ENCODE results near the gene ETFA. TPM values are rescaled to one million over a fixed set of nuclear protein-coding genes. Genes with fewer than 3 reads are reported as not detected.

Gene ETFA
- 100 to 1,000 TPM in 1 of 4 donors, 10 to 100 TPM in 3; 56.6 to 125 (median 83.1) TPM for total RNA-seq

GRCh38 chr15:76311100-76311953 is at the start of gene ETFA:
Gene ETFA, minus strand, starts transcription at chr15:76311469. Its CDS starts 81 bp downstream, at chr15:76311388.
- 0 to 1% methylated on average over 5 to 11 of the region's 60 CpGs for WGBS, 2 donors
- Histone ChIP-seq H3K4me3 (peak within 1 kb of the TSS; percentile 54 to 91 (median 76)), H3K27me3 (no peaks in the 10 kb centered on the region), H3K36me3 (no peaks in the 10 kb centered on the region), H3K4me1 (peaks cover 0 to 58% (median 8%) of the 10 kb centered on the region in 3 donors), H3K9me3 (no peaks in the 10 kb centered on the region), H3K27ac (peak within 1 kb of the TSS; percentile 82 to 95 (median 88))
- TF ChIP-seq CTCF (IDR thresholded peaks at IDR 0.05) (no peak), POLR2A (IDR thresholded peaks at IDR 0.05) (peak in 3 of 4 donors; percentile 57 to 96 (median 95))
- intact Hi-C loops (cut with DNase I) = no loop called here
- DNase-seq = peak; percentile 75

- Histone ChIP-seq H3K27me3 (no peaks in the 10 kb centered on the region), H3K36me3 (peaks cover 0 to 8% (median 0%) of the 10 kb centered on the region in 3 donors), H3K4me3 (no peak overlapping the region), H3K4me1 (no peaks in the 10 kb centered on the region), H3K9me3 (no peaks in the 10 kb centered on the region), H3K27ac (no peak overlapping the region)
- no peak for TF ChIP-seq POLR2A (IDR thresholded peaks at IDR 0.05)
- no peak for TF ChIP-seq CTCF (IDR thresholded peaks at IDR 0.05)
- no peak for DNase-seq
- intact Hi-C loops (cut with DNase I) = no loop called here
- WGBS, 2 donors = 73 to 83% methylated on average over 3 of the region's 3 CpGs
Observed at GRCh38 chr15:76360416-76360815, 49.1 kb upstream of the ETFA start.

GRCh38 chr15:76359152-76359551 is 47.9 kb upstream of the ETFA start:
- H3K9me3 ChIP-seq = no peaks in the 10 kb centered on the region
- TF ChIP-seq POLR2A (IDR thresholded peaks at IDR 0.05) (no peak), CTCF (IDR thresholded peaks at IDR 0.05) (no peak)
- no peak for DNase-seq

GRCh38 chr15:76358453-76358852 is 47.2 kb upstream of the ETFA start:
- no peak for TF ChIP-seq POLR2A (IDR thresholded peaks at IDR 0.05)
- no peak overlapping the region for H3K27ac ChIP-seq
- H3K27me3 ChIP-seq = no peaks in the 10 kb centered on the region
- no peak for DNase-seq
- H3K9me3 ChIP-seq = no peaks in the 10 kb centered on the region
- WGBS, 2 donors = 92 to 97% methylated on average over 3 of the region's 3 CpGs
- no peaks in the 10 kb centered on the region for H3K4me1 ChIP-seq
- H3K36me3 ChIP-seq = no peaks in the 10 kb centered on the region
- H3K4me3 ChIP-seq = no peak overlapping the region
- intact Hi-C loops (cut with DNase I) = no loop called here

More at GRCh38 chr15:76359152-76359551, 47.9 kb upstream of the ETFA start:
- H3K36me3 ChIP-seq = no peaks in the 10 kb centered on the region
- no peaks in the 10 kb centered on the region for H3K27me3 ChIP-seq
- WGBS, 2 donors = 43 to 79% methylated on average over 3 of the region's 3 CpGs
- intact Hi-C loops (cut with DNase I) = no loop called here
- no peaks in the 10 kb centered on the region for H3K4me1 ChIP-seq
- H3K27ac ChIP-seq = no peak overlapping the region
- no peak overlapping the region for H3K4me3 ChIP-seq

- Histone ChIP-seq H3K4me1 (no peaks in the 10 kb centered on the region), H3K27me3 (no peaks in the 10 kb centered on the region), H3K27ac (no peak overlapping the region), H3K4me3 (no peak overlapping the region), H3K9me3 (no peaks in the 10 kb centered on the region), H3K36me3 (peaks cover 0 to 4% (median 0%) of the 10 kb centered on the region in 3 donors)
- TF ChIP-seq POLR2A (IDR thresholded peaks at IDR 0.05) (no peak), CTCF (IDR thresholded peaks at IDR 0.05) (no peak)
- intact Hi-C loops (cut with DNase I) = no loop called here
- DNase-seq = no peak
- WGBS, 2 donors = 80 to 82% methylated on average over 3 of the region's 3 CpGs
Observed at GRCh38 chr15:76354823-76355440, 43.7 kb upstream of the ETFA start.

Data from esophagus squamous epithelium (tissue), 5 donors.